ENCODE results near the gene OR4C11. TPM values are rescaled to one million over a fixed set of nuclear protein-coding genes. Genes with fewer than 3 reads are reported as not detected.

Gene OR4C11, protein sequence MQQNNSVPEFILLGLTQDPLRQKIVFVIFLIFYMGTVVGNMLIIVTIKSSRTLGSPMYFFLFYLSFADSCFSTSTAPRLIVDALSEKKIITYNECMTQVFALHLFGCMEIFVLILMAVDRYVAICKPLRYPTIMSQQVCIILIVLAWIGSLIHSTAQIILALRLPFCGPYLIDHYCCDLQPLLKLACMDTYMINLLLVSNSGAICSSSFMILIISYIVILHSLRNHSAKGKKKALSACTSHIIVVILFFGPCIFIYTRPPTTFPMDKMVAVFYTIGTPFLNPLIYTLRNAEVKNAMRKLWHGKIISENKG
- polyA plus RNA-seq (2011; rRNA removed) (not detected in 2 replicates), polyA minus RNA-seq (2011; rRNA and poly(A)+ RNA removed) (not detected in 2 replicates)

DNA sequence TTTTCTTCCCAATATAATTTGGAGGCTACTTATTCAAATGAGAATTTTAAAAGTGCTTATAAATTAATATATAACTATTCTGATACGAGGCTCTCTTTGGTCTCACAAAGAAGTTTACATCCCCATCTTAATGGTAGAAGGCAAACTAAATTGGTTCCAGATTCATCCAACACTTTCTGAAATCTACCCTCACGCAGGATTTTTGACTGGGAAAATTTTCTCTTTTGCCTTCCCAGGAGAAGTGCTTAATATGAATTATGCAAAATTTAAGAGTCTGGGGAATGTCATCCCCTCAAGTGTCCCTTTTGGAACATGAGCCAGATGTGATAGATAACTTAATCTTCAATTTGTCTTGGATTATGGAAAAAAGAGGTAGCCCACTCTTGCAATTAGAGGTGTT is at the start of gene OR4C11:
TSS of gene OR4C11 (minus strand) at position 101 of the 400 bp plus-strand sequence. CDS start 3,272 bp downstream, outside the sequence.
- H3K4me3 ChIP-seq (ENCODE audit: low read depth, low read length): no peak within 1 kb of the TSS
- no peaks in the 10 kb centered on the region for H3K36me3 ChIP-seq (ENCODE audit: control insufficient read depth, insufficient read depth, low read length)
- TF ChIP-seq, protein P1, sequence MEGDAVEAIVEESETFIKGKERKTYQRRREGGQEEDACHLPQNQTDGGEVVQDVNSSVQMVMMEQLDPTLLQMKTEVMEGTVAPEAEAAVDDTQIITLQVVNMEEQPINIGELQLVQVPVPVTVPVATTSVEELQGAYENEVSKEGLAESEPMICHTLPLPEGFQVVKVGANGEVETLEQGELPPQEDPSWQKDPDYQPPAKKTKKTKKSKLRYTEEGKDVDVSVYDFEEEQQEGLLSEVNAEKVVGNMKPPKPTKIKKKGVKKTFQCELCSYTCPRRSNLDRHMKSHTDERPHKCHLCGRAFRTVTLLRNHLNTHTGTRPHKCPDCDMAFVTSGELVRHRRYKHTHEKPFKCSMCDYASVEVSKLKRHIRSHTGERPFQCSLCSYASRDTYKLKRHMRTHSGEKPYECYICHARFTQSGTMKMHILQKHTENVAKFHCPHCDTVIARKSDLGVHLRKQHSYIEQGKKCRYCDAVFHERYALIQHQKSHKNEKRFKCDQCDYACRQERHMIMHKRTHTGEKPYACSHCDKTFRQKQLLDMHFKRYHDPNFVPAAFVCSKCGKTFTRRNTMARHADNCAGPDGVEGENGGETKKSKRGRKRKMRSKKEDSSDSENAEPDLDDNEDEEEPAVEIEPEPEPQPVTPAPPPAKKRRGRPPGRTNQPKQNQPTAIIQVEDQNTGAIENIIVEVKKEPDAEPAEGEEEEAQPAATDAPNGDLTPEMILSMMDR (IDR thresholded peaks at IDR 0.05; ENCODE audit: insufficient read depth, low read depth, low read length): no peak
- DNase-seq (ENCODE audit: low read depth): no peak
- ChIA-PET CTCF (no interaction called here), POLR2A (no interaction called here)
- no peaks in the 10 kb centered on the region for H3K27me3 ChIP-seq (ENCODE audit: control insufficient read depth, insufficient read depth, low read length)

DNA sequence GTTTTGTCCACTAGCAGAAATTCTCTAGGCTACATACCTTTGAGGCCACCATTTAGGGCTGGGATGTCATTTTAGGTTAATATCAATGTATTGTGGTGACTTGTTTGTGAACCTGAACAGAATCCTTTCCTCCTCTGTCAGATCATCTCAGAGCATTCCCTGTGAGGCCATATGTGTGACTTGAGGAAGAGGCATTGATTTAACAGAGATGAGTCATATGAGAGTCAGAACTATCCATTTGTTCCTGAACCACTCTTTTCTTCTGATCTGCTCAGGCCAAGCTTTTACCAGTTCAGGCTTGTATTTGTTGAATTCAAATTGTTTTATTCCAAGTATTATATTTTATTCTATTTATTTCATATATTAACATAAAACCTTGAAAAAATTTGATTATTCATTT is 47.7 kb upstream of the OR4C11 start:
- POLR2A ChIA-PET: no interaction called here
- no peak for DNase-seq (ENCODE audit: low read depth)
- CTCF ChIA-PET: interaction anchor here (0.6 kb wide), 1 partner anchor 1431 kb away, joined by 3 read pairs; no protein-coding TSS in a partner anchor
- Histone ChIP-seq H3K27me3 (ENCODE audit: control insufficient read depth, insufficient read depth, low read length) (no peaks in the 10 kb centered on the region), H3K36me3 (ENCODE audit: control insufficient read depth, insufficient read depth, low read length) (no peaks in the 10 kb centered on the region), H3K4me3 (ENCODE audit: low read depth, low read length) (no peak overlapping the region)
- TF ChIP-seq, protein P1 (IDR thresholded peaks at IDR 0.05; ENCODE audit: insufficient read depth, low read depth, low read length): no peak

DNA sequence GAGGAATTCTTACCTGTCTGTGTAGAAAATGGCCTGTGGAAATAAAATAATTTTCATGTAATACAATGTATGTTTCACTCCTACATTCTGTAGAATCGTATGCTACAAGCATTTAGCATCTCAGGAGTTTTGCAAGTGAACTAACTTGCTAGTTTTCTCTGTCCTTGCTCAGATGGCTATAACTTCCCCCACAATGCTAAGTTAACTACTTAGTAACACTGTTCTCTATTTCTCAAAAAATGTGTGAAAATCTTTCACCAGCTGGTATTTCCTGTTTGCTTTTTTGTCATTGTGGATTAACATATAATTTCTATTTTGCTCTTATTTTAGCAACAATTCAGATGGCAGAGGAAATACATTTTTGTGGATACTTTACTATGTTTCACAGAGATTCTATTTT is 45.1 kb upstream of the OR4C11 start:
- TF ChIP-seq, protein P1 (IDR thresholded peaks at IDR 0.05; ENCODE audit: insufficient read depth, low read depth, low read length): no peak
- POLR2A ChIA-PET: no interaction called here
- DNase-seq (ENCODE audit: low read depth): no peak

DNA sequence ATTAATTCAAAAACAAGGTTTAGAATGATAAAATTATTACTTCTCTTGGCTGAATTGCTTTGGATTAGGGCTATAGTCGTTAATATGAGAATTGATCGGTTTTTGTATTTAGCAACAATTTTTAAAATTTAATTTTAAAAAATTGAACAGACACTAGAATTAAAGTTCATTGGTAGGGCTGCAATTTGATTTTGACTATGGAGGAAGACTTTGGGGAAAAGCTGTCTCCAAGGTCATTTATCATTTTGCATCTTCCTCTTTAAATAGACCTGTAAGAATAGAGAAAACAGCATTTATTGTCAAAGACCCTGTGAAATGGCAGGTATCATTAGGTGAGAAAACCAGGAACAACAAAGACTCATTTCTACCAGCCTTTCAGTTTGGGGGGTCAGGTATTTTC is 40.6 kb upstream of the OR4C11 start, which contains the start of gene OR4S2:
TSS of gene OR4S2 (plus strand) at position 301 of the 400 bp plus-strand sequence. CDS start 2,577 bp downstream, outside the sequence.
- ChIA-PET CTCF (no interaction called here), POLR2A (no interaction called here)
- DNase-seq (ENCODE audit: low read depth): no peak
- no peaks in the 10 kb centered on the region for H3K27me3 ChIP-seq (ENCODE audit: control insufficient read depth, insufficient read depth, low read length)
- no peak within 1 kb of the TSS for H3K4me3 ChIP-seq (ENCODE audit: low read depth, low read length)
- no peaks in the 10 kb centered on the region for H3K36me3 ChIP-seq (ENCODE audit: control insufficient read depth, insufficient read depth, low read length)
- TF ChIP-seq, protein P1 (IDR thresholded peaks at IDR 0.05; ENCODE audit: insufficient read depth, low read depth, low read length): no peak

More for the DNA sequence above, 45.1 kb upstream of the OR4C11 start:
- Histone ChIP-seq H3K4me3 (ENCODE audit: low read depth, low read length) (no peak overlapping the region), H3K27me3 (ENCODE audit: control insufficient read depth, insufficient read depth, low read length) (no peaks in the 10 kb centered on the region), H3K36me3 (ENCODE audit: control insufficient read depth, insufficient read depth, low read length) (no peaks in the 10 kb centered on the region)
- CTCF ChIA-PET: no interaction called here

DNA sequence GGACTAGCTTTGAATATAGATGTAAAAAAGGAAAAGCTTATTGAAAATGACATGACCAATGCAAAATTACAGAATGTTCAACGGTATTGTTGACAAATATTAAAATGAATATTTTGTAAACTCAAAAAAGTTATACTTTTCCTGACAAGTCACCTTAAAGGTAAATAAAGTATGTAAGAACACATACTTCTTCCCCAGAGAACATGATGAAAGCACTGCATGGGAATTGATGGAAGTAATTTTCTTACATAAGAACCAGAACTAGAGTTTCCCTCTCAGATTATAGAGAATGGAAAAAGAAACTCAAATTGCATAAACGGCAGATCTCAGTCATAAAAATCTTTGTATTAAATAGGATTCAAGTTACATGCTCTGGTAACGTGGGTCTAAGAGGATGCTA is 27.4 kb upstream of the OR4C11 start, which contains the start of gene OR4P4:
TSS of gene OR4P4 (plus strand) at position 301 of the 400 bp plus-strand sequence.
- Histone ChIP-seq H3K36me3 (ENCODE audit: control insufficient read depth, insufficient read depth, low read length) (no peaks in the 10 kb centered on the region), H3K4me3 (ENCODE audit: low read depth, low read length) (no peak within 1 kb of the TSS), H3K27me3 (ENCODE audit: control insufficient read depth, insufficient read depth, low read length) (no peaks in the 10 kb centered on the region)
- ChIA-PET CTCF (no interaction called here), POLR2A (no interaction called here)
- TF ChIP-seq, protein P1 (IDR thresholded peaks at IDR 0.05; ENCODE audit: insufficient read depth, low read depth, low read length): no peak
- DNase-seq (ENCODE audit: low read depth): no peak

All from BJ (cell line).